HEK293 (cell line): ENCODE measurements around the gene SMIM13.

Source experiments
- WT1 ChIP-seq: fragments of 450-650 bp; formaldehyde crosslinking; IDR thresholded peaks from 2 replicates; pipeline ENCODE4 v1.5.1; 2016; ENCODE audit warnings: missing biosample characterization, missing genetic modification characterization
- ZNF140 ChIP-seq: fragments of 450-650 bp; formaldehyde crosslinking; IDR thresholded peaks from 2 replicates; pipeline ENCODE4 v1.5.1; 2016; ENCODE audit warnings: missing biosample characterization, missing genetic modification characterization
- ZNF146 ChIP-seq: fragments of 450-650 bp; formaldehyde crosslinking; IDR thresholded peaks from 2 replicates; pipeline ENCODE4 v1.5.1; 2016; ENCODE audit warnings: missing biosample characterization, missing genetic modification characterization
- ZNF23 ChIP-seq: fragments of 450-650 bp; formaldehyde crosslinking; IDR thresholded peaks from 2 replicates; pipeline ENCODE4 v1.5.1; 2016; ENCODE audit warnings: missing biosample characterization, missing genetic modification characterization, borderline replicate concordance
- ZNF24 ChIP-seq: fragments of 450-650 bp; formaldehyde crosslinking; IDR thresholded peaks from 2 replicates; pipeline ENCODE4 v1.5.1; 2016; ENCODE audit warnings: missing biosample characterization, missing genetic modification characterization
- ZNF302 ChIP-seq: fragments of 450-650 bp; formaldehyde crosslinking; IDR thresholded peaks from 2 replicates; pipeline ENCODE4 v1.5.1; 2016; ENCODE audit warnings: missing biosample characterization, missing genetic modification characterization, low read depth
- ZNF426 ChIP-seq: fragments of 450-650 bp; formaldehyde crosslinking; IDR thresholded peaks from 2 replicates; pipeline ENCODE4 v1.5.1; 2017; ENCODE audit warnings: missing biosample characterization, missing genetic modification characterization, mild to moderate bottlenecking, inconsistent platforms, moderate library complexity
- ZNF555 ChIP-seq: fragments of 450-650 bp; formaldehyde crosslinking; conservative IDR thresholded peaks from 2 replicates; pipeline ENCODE4 v1.5.1; 2017; ENCODE audit warnings: missing biosample characterization, mild to moderate bottlenecking, missing genetic modification characterization, inconsistent platforms
- TF ChIP-seq, protein P1 (sequence below): fragments of 450-650 bp; formaldehyde crosslinking; IDR thresholded peaks from 2 replicates; pipeline ENCODE4 v1.5.1; 2016; ENCODE audit warnings: missing biosample characterization, missing genetic modification characterization
- TF ChIP-seq, protein P2 (sequence below): fragments of 450-650 bp; formaldehyde crosslinking; IDR thresholded peaks from 2 replicates; pipeline ENCODE4 v1.5.1; 2016; ENCODE audit warnings: missing biosample characterization, missing genetic modification characterization
- TF ChIP-seq, protein P3 (sequence below): fragments of 450-650 bp; formaldehyde crosslinking; IDR thresholded peaks from 2 replicates; pipeline ENCODE4 v1.5.1; 2016; ENCODE audit warnings: missing biosample characterization, missing genetic modification characterization

DNA sequence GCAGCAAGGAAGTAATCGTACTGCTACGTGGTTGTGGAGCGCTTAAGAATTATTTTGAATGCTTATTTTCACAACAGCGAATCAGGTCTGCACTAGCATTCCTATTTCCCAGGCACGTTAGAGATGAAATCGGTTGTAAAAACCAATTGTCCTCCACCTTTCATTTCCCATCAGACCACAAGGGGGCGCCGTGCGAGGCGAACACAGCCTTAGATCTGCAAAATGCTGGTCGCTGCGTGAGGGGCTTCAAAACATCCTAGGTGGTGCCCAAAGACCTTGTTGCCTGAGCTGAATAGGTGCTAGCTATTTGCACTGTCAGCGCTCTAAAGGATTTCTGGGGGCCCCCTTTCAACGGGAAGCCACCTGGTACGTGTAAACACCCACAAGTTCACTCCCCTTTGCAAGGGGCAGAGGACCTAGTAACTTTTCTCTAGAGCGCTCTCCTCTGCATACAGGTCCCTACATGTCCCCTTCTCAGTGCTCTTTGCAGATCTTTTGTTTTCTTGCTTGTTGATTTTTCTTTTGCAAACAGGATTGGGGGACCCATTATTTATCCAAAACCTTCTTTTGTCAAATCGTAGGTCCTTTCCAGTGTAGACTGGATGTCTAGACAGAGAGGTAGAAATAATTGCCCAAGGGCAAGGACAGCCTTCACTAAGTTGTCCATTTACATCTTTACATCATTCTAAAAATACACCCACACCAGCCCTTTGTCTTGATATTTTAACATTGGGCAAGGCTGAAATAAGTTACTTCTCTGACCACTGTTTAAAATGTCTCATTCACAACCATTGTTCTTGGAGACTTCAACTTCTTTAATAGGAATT, 79.1 kb downstream of the SMIM13 start:
- TF ChIP-seq, protein P1, sequence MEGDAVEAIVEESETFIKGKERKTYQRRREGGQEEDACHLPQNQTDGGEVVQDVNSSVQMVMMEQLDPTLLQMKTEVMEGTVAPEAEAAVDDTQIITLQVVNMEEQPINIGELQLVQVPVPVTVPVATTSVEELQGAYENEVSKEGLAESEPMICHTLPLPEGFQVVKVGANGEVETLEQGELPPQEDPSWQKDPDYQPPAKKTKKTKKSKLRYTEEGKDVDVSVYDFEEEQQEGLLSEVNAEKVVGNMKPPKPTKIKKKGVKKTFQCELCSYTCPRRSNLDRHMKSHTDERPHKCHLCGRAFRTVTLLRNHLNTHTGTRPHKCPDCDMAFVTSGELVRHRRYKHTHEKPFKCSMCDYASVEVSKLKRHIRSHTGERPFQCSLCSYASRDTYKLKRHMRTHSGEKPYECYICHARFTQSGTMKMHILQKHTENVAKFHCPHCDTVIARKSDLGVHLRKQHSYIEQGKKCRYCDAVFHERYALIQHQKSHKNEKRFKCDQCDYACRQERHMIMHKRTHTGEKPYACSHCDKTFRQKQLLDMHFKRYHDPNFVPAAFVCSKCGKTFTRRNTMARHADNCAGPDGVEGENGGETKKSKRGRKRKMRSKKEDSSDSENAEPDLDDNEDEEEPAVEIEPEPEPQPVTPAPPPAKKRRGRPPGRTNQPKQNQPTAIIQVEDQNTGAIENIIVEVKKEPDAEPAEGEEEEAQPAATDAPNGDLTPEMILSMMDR (tag by site-specific recombination): peak; percentile 63
- TF ChIP-seq, protein P2, sequence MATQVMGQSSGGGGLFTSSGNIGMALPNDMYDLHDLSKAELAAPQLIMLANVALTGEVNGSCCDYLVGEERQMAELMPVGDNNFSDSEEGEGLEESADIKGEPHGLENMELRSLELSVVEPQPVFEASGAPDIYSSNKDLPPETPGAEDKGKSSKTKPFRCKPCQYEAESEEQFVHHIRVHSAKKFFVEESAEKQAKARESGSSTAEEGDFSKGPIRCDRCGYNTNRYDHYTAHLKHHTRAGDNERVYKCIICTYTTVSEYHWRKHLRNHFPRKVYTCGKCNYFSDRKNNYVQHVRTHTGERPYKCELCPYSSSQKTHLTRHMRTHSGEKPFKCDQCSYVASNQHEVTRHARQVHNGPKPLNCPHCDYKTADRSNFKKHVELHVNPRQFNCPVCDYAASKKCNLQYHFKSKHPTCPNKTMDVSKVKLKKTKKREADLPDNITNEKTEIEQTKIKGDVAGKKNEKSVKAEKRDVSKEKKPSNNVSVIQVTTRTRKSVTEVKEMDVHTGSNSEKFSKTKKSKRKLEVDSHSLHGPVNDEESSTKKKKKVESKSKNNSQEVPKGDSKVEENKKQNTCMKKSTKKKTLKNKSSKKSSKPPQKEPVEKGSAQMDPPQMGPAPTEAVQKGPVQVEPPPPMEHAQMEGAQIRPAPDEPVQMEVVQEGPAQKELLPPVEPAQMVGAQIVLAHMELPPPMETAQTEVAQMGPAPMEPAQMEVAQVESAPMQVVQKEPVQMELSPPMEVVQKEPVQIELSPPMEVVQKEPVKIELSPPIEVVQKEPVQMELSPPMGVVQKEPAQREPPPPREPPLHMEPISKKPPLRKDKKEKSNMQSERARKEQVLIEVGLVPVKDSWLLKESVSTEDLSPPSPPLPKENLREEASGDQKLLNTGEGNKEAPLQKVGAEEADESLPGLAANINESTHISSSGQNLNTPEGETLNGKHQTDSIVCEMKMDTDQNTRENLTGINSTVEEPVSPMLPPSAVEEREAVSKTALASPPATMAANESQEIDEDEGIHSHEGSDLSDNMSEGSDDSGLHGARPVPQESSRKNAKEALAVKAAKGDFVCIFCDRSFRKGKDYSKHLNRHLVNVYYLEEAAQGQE (tag by site-specific recombination): no peak
- TF ChIP-seq ZNF146 (tag by site-specific recombination) (no peak), ZNF302 (tag by site-specific recombination) (no peak), ZNF555 (tag by site-specific recombination) (no peak), ZNF140 (tag by site-specific recombination) (no peak), ZNF24 (tag by site-specific recombination) (no peak), WT1 (tag by site-specific recombination) (no peak), ZNF23 (tag by site-specific recombination) (no peak), ZNF426 (tag by site-specific recombination) (no peak)
- TF ChIP-seq, protein P3, sequence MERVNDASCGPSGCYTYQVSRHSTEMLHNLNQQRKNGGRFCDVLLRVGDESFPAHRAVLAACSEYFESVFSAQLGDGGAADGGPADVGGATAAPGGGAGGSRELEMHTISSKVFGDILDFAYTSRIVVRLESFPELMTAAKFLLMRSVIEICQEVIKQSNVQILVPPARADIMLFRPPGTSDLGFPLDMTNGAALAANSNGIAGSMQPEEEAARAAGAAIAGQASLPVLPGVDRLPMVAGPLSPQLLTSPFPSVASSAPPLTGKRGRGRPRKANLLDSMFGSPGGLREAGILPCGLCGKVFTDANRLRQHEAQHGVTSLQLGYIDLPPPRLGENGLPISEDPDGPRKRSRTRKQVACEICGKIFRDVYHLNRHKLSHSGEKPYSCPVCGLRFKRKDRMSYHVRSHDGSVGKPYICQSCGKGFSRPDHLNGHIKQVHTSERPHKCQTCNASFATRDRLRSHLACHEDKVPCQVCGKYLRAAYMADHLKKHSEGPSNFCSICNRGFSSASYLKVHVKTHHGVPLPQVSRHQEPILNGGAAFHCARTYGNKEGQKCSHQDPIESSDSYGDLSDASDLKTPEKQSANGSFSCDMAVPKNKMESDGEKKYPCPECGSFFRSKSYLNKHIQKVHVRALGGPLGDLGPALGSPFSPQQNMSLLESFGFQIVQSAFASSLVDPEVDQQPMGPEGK (tag by site-specific recombination): no peak
